HCT116 (cell line): ENCODE results near the gene ATXN7L1. TPM values are rescaled to one million over a fixed set of nuclear protein-coding genes. Genes with fewer than 3 reads are reported as not detected.

ENCODE experiments used
- ATAC-seq: fragments of 200-7000 bp; cut with Tn5 transposase; 2 replicates; pipeline ENCODE4 v1.9.1; 2020; ENCODE audit warnings: mild to moderate bottlenecking, moderate library complexity
- BruUV-seq: library from RNA; stranded (reverse); fragments of 400-500 nt; replicated peaks from 2 replicates; lab custom pipeline; 2021; lab: Mats Ljungman, UMichigan
- CTCF ChIA-PET: fragments of 300-600 bp; sonication (Branson Sonifier 250); formaldehyde crosslinking; loops from one replicate; lab custom pipeline; 2021; ENCODE audit warnings: antibody characterized with exemption; lab: Charles Lee
- POLR2A ChIA-PET: fragments of 300-600, 350-600 bp; sonication (Branson Sonifier 250); formaldehyde crosslinking; loops from one replicate; lab custom pipeline; 2021; ENCODE audit warnings: antibody characterized with exemption; lab: Charles Lee
- RAD21 ChIA-PET, 2 experiments: fragments of 300-600 bp; sonication (Branson Sonifier 250); formaldehyde crosslinking; loops; one replicate each; lab custom pipeline; 2023; ENCODE audit warnings: low total read pairs in 2 of 2; ENCODE audit not compliant: uncharacterized antibody in 2 of 2, unreplicated experiment in 2 of 2, low non-redundant PET in 1 of 2; lab: Charles Lee
- DNase-seq: peaks from one replicate; pipeline ENCODE4 v3.0.0-alpha.2; 2010; ENCODE audit warnings: low read depth, low spot score
- H2AFZ ChIP-seq: fragments of 200-600 bp; shearing (Covaris generic), sonication (generic); 2 replicates; pipeline ENCODE4 v1.6.1; 2017; ENCODE audit warnings: low read depth, mixed run types, mixed read lengths, antibody characterized with exemption, low read length; ENCODE audit not compliant: poor library complexity, severe bottlenecking
- H3K27ac ChIP-seq: 2 replicates; pipeline ENCODE4 v1.5.1; 2012; ENCODE audit warnings: low read depth, low read length
- H3K27me3 ChIP-seq: fragments of 200-600 bp; sonication (generic); 2 replicates; pipeline ENCODE4 v1.6.1; 2016; ENCODE audit warnings: mixed run types, low read length, mixed read lengths; ENCODE audit not compliant: insufficient read depth
- H3K36me3 ChIP-seq, 2 experiments: fragments of 200-500 bp in 1 of 2; fragments of 200-600 bp in 1 of 2; sonication (Bioruptor generic) in 1 of 2; sonication (generic) in 1 of 2; 2 replicates each; pipeline versions ENCODE4 v1.5.1 to v1.6.1; 2014 to 2016; ENCODE audit warnings: low read length in 2 of 2, inconsistent platforms in 1 of 2, mixed read lengths in 1 of 2, mixed run types in 1 of 2; ENCODE audit not compliant: insufficient read depth in 2 of 2, control insufficient read depth in 1 of 2
- H3K4me1 ChIP-seq, 2 experiments: fragments of 200-600 bp in 1 of 2; sonication (generic) in 1 of 2; 2 replicates each; pipeline versions ENCODE4 v1.5.1 to v1.6.1; 2012 to 2017; ENCODE audit warnings: low read length in 2 of 2, inconsistent platforms in 1 of 2, mild to moderate bottlenecking in 1 of 2, mixed read lengths in 1 of 2, mixed run types in 1 of 2, moderate library complexity in 1 of 2; ENCODE audit not compliant: insufficient read depth in 2 of 2, control insufficient read depth in 1 of 2
- H3K4me2 ChIP-seq: fragments of 200-600 bp; sonication (generic); 2 replicates; pipeline ENCODE4 v1.6.1; 2017; ENCODE audit warnings: mixed run types, low read length, mixed read lengths
- H3K4me3 ChIP-seq, 2 experiments: fragments of 200-600 bp in 1 of 2; sonication (generic) in 1 of 2; replicated peaks in 1 of 2; 2 replicates each; pipeline ENCODE4 v1.5.1; 2011 to 2016; ENCODE audit warnings: low read length in 2 of 2, control low read depth in 1 of 2, low read depth in 1 of 2, mild to moderate bottlenecking in 1 of 2, mixed read lengths in 1 of 2, mixed run types in 1 of 2
- H3K79me2 ChIP-seq: fragments of 200-600 bp; sonication (generic); 2 replicates; pipeline ENCODE4 v1.6.1; 2017; ENCODE audit warnings: mild to moderate bottlenecking, mixed run types, low read length, moderate library complexity, mixed read lengths; ENCODE audit not compliant: insufficient read depth
- H3K9ac ChIP-seq: fragments of 200-600 bp; sonication (generic); 2 replicates; pipeline ENCODE4 v1.6.1; 2016; ENCODE audit warnings: low read length, mixed read lengths
- H3K9me2 ChIP-seq: fragments of 200-600 bp; sonication (generic), shearing (Covaris generic); 2 replicates; pipeline ENCODE4 v1.6.1; 2017; ENCODE audit warnings: mixed run types, mild to moderate bottlenecking, moderate library complexity; ENCODE audit not compliant: insufficient read depth
- H3K9me3 ChIP-seq, 2 experiments: fragments of 200-500 bp in 1 of 2; fragments of 200-600 bp in 1 of 2; sonication (Bioruptor generic) in 1 of 2; sonication (generic) in 1 of 2; 2 replicates each; pipeline ENCODE4 v1.6.1; 2014 to 2017; ENCODE audit warnings: low read length in 2 of 2, mixed read lengths in 2 of 2, inconsistent platforms in 1 of 2, low read depth in 1 of 2, mild to moderate bottlenecking in 1 of 2, mixed run types in 1 of 2, moderate library complexity in 1 of 2; ENCODE audit not compliant: control insufficient read depth in 1 of 2, insufficient read depth in 1 of 2
- H4K20me1 ChIP-seq: fragments of 200-600 bp; sonication (generic), shearing (Covaris generic); 2 replicates; pipeline ENCODE4 v1.6.1; 2017; ENCODE audit warnings: mixed run types, mild to moderate bottlenecking, moderate library complexity; ENCODE audit not compliant: insufficient read depth
- ATF3 ChIP-seq: IDR thresholded peaks from 2 replicates; pipeline ENCODE4 v1.6.1; 2012
- CBX3 ChIP-seq: IDR thresholded peaks from 2 replicates; pipeline ENCODE4 v1.6.1; 2012; ENCODE audit warnings: low read depth
- CEBPB ChIP-seq: IDR thresholded peaks from 2 replicates; pipeline ENCODE4 v1.6.1; 2012; ENCODE audit warnings: low read depth
- CTCF ChIP-seq, 3 experiments: fragments of 200-600 bp in 1 of 3; sonication (generic) in 1 of 3; IDR thresholded peaks in 2 of 3; conservative IDR thresholded peaks in 1 of 3; 2 replicates each; pipeline ENCODE4 v1.5.1; 2012 to 2017; ENCODE audit warnings: low read depth in 2 of 3, low read length in 2 of 3, antibody characterized with exemption in 1 of 3, borderline replicate concordance in 1 of 3, control low read depth in 1 of 3, mild to moderate bottlenecking in 1 of 3, mixed read lengths in 1 of 3, mixed run types in 1 of 3, moderate library complexity in 1 of 3; ENCODE audit not compliant: insufficient read depth in 1 of 3
- JUND ChIP-seq: IDR thresholded peaks from 2 replicates; pipeline ENCODE4 v1.6.1; 2012
- MAX ChIP-seq: IDR thresholded peaks from 2 replicates; pipeline ENCODE4 v1.6.1; 2012
- POLR2A ChIP-seq: IDR thresholded peaks from 2 replicates; pipeline ENCODE4 v1.7.0; 2011; ENCODE audit warnings: borderline replicate concordance; ENCODE audit not compliant: insufficient read depth, insufficient read length; ENCODE audit errors: extremely low read depth
- POLR2AphosphoS5 ChIP-seq: IDR thresholded peaks from 2 replicates; pipeline ENCODE4 v1.6.1; 2011; ENCODE audit warnings: mild to moderate bottlenecking, low read depth, low read length, moderate library complexity
- RAD21 ChIP-seq: IDR thresholded peaks from 2 replicates; pipeline ENCODE4 v1.6.1; 2012; ENCODE audit warnings: low read depth, mild to moderate bottlenecking
- REST ChIP-seq: IDR thresholded peaks from 2 replicates; pipeline ENCODE4 v1.6.1; 2012; ENCODE audit warnings: low read depth
- SIN3A ChIP-seq: IDR thresholded peaks from 2 replicates; pipeline ENCODE4 v1.6.1; 2012; ENCODE audit warnings: low read depth
- SP1 ChIP-seq: IDR thresholded peaks from 2 replicates; pipeline ENCODE4 v1.6.1; 2012; ENCODE audit warnings: low read depth
- SRF ChIP-seq: IDR thresholded peaks from 2 replicates; pipeline ENCODE4 v1.6.1; 2012; ENCODE audit warnings: low read depth
- YY1 ChIP-seq: IDR thresholded peaks from 2 replicates; pipeline ENCODE4 v1.6.1; 2011; ENCODE audit warnings: low read length, low read depth, moderate library complexity, mild to moderate bottlenecking; ENCODE audit not compliant: insufficient replicate concordance; ENCODE audit errors: extremely low read depth
- intact Hi-C: fragments of 100-400 bp; cut with micrococcal nuclease; formaldehyde crosslinking; loops from 2 replicates; pipeline ENCODE4 v1.10.0; 2022
- total RNA-seq: library from RNA; stranded (reverse); gene quantifications from one replicate; pipeline ENCODE4 v1.2.1, GENCODE V29; 2021; ENCODE audit not compliant: unreplicated experiment

ATXN7L1 gene
- total RNA-seq, 1 experiment from 2014 or later = 11.5 TPM

GRCh38 chr7:105655500-105656380, 220.7 kb downstream of the ATXN7L1 start:
- TF ChIP-seq POLR2A = no peak
- no peak for TF ChIP-seq MAX
- TF ChIP-seq CEBPB = no peak
- no peak for TF ChIP-seq SIN3A
- no peak for TF ChIP-seq YY1
- no peak for TF ChIP-seq REST
- TF ChIP-seq CTCF (IDR thresholded peaks at IDR 0.05 in 2 of 3, conservative IDR thresholded peaks at IDR 0.05 in 1 of 3; ENCODE audit: borderline replicate concordance in 1 of 3, insufficient read depth in 1 of 3, low read depth in 2 of 3, low read length in 2 of 3) = no peak
- no peak for TF ChIP-seq SRF
- TF ChIP-seq POLR2AphosphoS5 = no peak
- no peak for TF ChIP-seq RAD21
- no peak for TF ChIP-seq JUND
- no peak for TF ChIP-seq CBX3
- no peak for TF ChIP-seq SP1
- TF ChIP-seq ATF3 = no peak
- TF ChIP-seq, all 23 proteins: peak for 0
- ChIA-PET CTCF (interaction anchor here (0.5 to 2.1 kb wide), 2 partner anchors 8 to 37 kb away, joined by 3 to 13 read pairs; no protein-coding TSS in a partner anchor), RAD21 (no interaction called here), POLR2A (no interaction called here)
- ATAC-seq (no peak), DNase-seq (no peak)
- H3K27ac ChIP-seq = no peak overlapping the region
- H4K20me1 ChIP-seq = no peaks in the 10 kb centered on the region
- intact Hi-C loops = loop anchor here (10.0 kb wide), 1 partner anchor 219 kb away; the partner anchor contains the start of gene ATXN7L1
- H3K4me3 ChIP-seq = no peak overlapping the region
- no peak overlapping the region for H2AFZ ChIP-seq
- BruUV-seq = no TSS peak
- H3K9me2 ChIP-seq = no peaks in the 10 kb centered on the region
- no peaks in the 10 kb centered on the region for H3K36me3 ChIP-seq
- no peaks in the 10 kb centered on the region for H3K9me3 ChIP-seq
- no peaks in the 10 kb centered on the region for H3K4me1 ChIP-seq
- H3K4me2 ChIP-seq = no peak overlapping the region
- H3K79me2 ChIP-seq = no peaks in the 10 kb centered on the region
- no peak overlapping the region for H3K9ac ChIP-seq
- H3K27me3 ChIP-seq = no peaks in the 10 kb centered on the region
